ENCODE data around the gene TPD52L2.

TPD52L2 gene

GRCh38 chr20:63935447-63935846 is 70.4 kb downstream of the TPD52L2 start:
- no peak for DNase-seq

GRCh38 chr20:63937596-63937995 is 72.5 kb downstream of the TPD52L2 start:
- no peak for DNase-seq

- no peak for DNase-seq
These were observed 74.2 kb downstream of the TPD52L2 start for GRCh38 chr20:63939061-63939935.

GRCh38 chr20:63940071-63940471 is 75.0 kb downstream of the TPD52L2 start:
- DNase-seq = no peak

GRCh38 chr20:63940472-63941266 is 75.6 kb downstream of the TPD52L2 start:
- no peak for DNase-seq

All from CD4-positive, alpha-beta T cell treated with Interferon gamma for 1 hour (primary cell).